ENCODE measurements around the gene KLHL21.

GRCh38 chr1:6593810-6594209 lies 8.9 kb downstream of the KLHL21 start:
- TF ChIP-seq CTCF (conservative IDR thresholded peaks at IDR 0.05; ENCODE audit: low read depth, low read length) (no peak), MAZ (IDR thresholded peaks at IDR 0.05; ENCODE audit: borderline replicate concordance, low read depth, low read length) (no peak), SMC3 (IDR thresholded peaks at IDR 0.05; ENCODE audit: low read depth, low read length) (no peak), RAD21 (IDR thresholded peaks at IDR 0.05; ENCODE audit: low read length) (no peak), USF2 (IDR thresholded peaks at IDR 0.05; ENCODE audit: low read depth, low read length) (no peak), POLR2A (IDR thresholded peaks at IDR 0.05; ENCODE audit: low read depth, low read length) (no peak), CEBPB (IDR thresholded peaks at IDR 0.05; ENCODE audit: low read depth, low read length) (no peak)
